HG02885 (cell line): ENCODE data around the gene GNAS-AS1.

Experiments
- ATAC-seq: cut with Tn5 transposase; IDR thresholded peaks from one replicate; pipeline ENCODE4 v1.9.1; 2021; ENCODE audit warnings: mild to moderate bottlenecking; ENCODE audit not compliant: unreplicated experiment, poor library complexity

Gene GNAS-AS1

DNA sequence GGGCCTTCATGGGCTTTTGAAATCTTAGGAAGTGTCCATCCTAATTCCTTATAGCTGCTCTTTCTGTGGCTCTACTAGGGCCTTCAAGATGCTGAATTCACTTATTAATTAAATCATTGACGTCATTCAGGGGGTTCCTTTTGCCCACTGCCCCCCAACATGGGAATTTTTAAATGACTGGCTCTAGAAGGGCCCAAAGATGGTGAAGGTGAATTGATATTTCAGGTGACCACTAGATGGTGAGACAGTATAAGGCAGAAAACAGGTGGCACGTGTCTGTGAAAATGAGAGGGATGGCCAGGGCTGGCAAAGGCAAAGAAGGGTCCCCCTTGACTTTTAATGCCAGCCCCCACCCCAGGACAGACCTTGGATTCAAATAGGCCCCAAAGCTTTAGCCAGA, 13.6 kb upstream of the GNAS-AS1 start:
- no peak for ATAC-seq

- ATAC-seq, result no peak
Measured at GRCh38 chr20:58863044-58863790, 12.5 kb upstream of the GNAS-AS1 start.

DNA sequence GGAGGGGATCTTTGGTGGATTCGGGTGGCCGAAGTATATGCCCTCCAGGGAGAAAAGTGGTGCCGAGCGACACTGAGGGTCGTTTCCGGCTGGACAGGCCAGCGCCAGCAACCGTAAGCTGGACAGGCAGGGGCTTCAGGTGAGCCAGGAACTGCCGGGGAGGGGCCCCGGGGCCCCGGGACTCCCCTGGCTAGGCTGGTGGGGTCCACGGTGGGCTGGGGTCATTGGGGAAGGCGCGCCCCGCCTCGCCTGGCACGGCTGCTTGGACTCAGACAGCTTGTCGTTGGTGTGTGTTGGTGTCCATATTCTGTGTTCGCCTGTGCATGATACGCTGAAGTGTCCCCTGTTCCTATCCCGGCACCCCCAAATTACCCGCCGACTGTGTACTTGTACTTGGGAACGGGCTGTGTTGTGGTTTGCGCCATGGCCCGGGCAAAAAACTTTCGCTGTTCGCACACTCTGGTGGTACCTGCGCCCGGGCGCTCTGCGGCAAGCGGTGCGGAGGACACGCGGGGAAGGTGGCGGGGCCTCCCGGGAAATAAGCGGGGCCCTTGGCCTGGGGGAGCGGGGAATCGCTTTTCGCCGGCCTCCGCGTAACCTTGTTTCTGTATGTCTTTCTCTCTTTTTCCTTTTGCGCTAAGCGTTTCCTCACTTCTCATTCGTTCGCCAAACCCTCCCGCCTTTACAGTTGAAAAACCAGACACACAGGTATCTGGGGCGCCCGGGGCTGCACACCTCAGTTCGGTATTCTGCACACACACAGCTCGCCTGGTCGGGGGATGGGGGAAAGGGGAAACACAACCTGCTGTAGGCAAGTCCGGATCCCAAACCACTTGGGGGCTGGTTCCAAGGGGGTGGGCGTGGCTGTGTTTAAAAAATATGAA, 5.0 kb upstream of the GNAS-AS1 start:
- ATAC-seq, result no peak

- ATAC-seq, result no peak
Measured at GRCh38 chr20:58854638-58855471, 4.2 kb upstream of the GNAS-AS1 start.

DNA sequence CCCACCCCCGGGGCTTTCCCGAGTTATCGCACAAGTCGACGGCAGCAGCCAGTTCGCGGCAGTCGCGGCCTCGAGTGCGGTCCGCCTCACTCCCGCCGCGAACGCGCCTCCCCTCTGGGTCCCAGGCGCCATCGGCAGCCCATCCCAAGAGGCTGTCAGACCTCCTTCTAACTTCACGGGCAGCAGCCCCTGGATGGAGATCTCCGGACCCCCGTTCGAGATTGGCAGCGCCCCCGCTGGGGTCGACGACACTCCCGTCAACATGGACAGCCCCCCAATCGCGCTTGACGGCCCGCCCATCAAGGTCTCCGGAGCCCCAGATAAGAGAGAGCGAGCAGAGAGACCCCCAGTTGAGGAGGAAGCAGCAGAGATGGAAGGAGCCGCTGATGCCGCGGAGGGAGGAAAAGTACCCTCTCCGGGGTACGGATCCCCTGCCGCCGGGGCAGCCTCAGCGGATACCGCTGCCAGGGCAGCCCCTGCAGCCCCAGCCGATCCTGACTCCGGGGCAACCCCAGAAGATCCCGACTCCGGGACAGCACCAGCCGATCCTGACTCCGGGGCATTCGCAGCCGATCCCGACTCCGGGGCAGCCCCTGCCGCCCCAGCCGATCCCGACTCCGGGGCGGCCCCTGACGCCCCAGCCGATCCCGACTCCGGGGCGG, 3.4 kb upstream of the GNAS-AS1 start:
- no peak for ATAC-seq

- no peak for ATAC-seq
Measured at GRCh38 chr20:58853466-58853865, 2.8 kb upstream of the GNAS-AS1 start.

- no peak for ATAC-seq
Measured at GRCh38 chr20:58852543-58853271, 2.0 kb upstream of the GNAS-AS1 start, which contains the start of gene GNAS. Gene GNAS, plus strand, starts transcription at chr20:58852716.

DNA sequence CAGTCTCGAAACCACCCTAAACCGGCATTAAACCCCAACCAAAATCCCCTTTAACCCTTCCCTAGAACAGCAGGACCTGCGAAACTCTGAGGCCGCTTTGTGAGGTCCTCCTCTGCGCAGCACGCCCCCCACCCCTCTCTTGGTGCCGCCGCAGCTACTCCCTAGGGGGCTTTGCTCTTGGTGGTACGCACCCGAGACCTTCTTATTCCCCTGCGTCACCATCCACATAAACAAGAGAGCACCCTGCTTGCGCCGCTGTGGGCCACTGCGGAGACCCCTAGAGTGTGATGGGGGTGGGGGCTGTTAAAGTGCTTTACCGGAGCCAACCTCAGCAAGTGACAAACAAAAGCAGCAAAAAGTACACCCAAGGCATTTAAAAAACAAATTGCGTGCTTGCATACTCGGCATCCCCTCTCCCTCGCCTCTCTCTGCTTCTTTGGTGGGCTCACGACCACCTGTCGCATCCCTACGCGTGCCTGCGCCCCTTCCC, 1.3 kb upstream of the GNAS-AS1 start:
- no peak for ATAC-seq

DNA sequence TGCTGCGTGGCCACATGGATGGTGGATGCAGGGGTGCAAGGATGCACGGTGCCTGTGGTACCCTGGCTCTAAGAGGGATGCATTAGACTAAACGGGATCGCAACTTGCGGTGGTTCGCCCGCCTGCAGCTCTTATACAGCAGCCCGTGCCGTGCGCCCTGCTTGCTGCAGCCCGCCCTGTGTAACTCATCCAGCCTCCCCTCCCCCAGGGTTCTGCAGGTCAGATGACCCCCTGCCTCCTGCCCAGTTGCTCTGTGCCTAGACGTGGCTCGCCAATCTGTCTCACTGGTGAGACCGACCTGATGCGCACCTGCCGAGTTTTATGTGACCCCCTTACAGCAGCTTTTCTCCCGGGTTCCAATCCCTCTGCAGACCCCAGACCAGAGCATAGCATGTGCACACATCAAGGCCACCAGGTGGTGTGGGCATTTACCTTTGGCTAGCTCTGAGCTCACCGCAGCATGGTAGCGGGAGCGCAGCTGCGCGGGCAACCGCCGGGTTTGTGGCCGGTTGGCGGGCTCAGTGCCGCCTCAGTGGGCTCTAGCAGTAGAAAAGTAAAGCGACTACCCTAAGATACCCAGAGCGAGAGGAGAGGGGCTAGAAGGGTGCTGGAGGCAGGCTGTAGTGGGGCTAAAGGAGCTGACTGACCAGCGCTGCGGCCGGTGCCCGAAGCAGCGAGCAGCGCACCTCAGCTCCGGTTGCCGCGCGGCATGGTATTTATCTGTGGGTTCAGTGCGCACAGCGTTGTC, 693 bp upstream of the GNAS-AS1 start:
- no peak for ATAC-seq

DNA sequence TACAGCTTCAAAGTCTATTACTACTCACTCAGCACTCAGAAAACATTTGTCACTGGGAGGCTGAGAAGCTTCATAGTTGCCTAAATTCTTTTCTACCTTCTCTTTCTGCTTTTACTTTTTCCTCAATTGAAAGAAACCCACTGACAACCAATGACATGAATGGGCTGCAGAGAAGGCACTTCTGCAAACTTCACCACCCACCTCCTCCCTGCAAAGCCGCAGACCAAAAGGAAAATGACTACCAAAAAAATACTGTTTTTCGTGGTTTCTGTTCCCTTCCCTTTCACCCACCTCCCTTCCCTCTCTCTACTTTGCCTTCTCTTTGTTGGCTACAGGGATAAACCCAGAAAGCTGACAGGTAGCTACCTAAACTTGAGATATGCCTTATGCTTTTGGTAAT, 3.2 kb downstream of the GNAS-AS1 start:
- no peak for ATAC-seq

DNA sequence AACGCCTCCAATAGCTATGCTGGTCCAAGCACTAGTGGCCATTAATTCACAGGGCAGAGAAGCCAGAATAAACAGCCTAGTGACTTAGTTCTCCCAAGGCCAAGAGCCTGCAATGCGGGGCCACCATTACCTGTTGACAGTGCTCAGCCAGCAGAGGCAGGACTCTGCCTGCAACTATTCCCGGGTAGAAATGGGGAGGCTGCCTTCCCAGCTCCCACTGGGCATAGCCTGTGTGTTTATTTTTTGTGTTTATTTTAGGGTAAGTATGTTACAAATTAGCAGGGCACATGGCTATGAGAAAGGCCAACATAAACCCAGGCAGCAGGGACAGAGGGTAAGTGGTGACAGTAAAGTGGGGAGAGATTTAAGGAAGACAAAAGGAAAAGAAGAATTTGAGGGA, 5.0 kb downstream of the GNAS-AS1 start:
- no peak for ATAC-seq

- no peak for ATAC-seq
Measured at GRCh38 chr20:58843128-58843556, 7.6 kb downstream of the GNAS-AS1 start.

- ATAC-seq, result no peak
Measured at GRCh38 chr20:58842276-58842675, 8.4 kb downstream of the GNAS-AS1 start.

DNA sequence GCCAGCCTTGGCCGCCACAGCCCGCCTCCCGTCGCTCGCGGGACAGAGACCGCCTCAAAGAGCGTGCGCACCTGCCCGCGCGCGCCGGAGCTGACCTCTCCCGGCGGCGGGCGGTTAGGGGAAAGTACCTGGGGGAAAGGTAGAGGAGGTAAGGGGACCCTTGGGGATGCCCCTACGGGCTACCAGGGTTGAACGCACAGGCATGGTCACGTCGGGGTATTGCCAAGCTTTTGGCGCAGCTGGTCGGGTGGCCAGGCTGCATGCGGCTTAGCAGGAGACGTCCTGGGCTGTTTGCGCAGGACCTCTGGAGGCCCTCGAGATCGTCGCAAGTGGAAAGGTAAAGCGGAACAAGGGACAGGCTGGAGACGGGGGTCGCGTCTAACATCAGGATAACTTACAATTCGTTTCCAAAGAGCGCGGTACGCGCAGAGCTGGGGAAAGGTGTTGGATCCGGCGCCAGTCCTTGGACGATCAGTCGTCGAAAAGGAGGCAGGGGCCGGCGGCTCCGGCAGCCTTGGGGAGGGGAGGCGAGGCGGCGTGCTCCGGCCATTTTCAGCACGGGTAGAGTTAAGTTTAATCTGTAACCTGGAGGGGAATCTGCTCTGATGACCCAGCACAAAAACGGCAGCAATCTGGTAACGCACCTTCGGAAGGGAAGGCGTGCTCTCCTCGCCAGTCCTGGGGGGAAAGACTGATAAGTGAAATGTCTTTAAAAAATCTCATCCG, 9.0 kb downstream of the GNAS-AS1 start:
- ATAC-seq, result no peak

DNA sequence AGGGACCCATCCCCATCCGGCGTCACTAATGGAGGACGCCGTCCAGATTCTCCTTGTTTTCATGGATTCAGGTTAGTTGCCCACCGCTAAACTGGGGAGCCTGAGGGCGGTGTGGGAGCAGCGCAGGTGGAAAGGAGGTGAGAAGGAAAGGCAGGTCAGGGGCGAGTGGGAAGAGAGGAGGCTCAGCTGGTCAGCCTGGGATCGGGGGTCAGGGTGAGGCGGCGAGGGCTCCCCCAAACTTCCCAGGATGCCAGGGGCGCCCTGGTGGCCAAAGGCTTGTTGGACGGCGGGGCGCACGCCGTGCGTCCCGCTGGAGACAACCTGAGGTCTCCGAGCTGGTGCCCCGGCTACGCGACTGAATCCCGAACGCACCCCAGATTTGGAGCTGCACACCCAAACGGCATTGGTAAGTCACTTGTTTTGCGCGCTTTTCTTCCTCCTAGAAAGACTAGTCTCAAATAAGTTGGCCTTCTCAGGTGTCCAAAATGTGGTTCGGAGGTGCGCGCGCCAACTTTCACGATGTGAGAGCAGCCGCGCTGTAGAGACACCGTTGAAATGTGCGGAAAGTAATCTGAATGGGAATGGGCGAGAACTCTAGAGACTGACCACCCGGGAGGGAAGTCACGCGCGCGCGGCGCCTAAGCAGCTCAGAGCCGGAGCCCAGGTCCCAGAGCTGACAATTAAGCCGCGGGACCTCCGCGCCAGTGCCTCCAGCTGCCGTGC, 9.7 kb downstream of the GNAS-AS1 start:
- no peak for ATAC-seq

GRCh38 chr20:58839991-58840747, 10.5 kb downstream of the GNAS-AS1 start:
- ATAC-seq, result no peak

DNA sequence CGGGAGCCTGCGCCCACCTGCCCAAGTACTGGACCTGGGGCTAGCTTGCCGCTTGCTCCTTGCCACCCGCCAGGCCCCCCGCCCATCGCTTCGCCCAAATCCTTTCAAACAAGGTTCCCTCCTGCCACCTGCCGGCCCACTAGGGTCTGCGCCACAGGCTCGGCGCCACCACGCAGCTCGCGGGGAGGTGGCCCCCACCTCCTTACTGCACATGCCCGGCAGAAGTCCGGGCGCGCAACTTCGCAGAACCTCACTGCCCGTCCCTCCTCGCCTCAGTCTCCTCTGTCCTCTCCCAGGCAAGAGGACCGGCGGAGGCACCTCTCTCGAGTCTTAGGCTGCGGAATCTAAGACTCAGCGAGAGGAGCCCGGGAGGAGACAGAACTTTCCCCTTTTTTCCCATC, 11.2 kb downstream of the GNAS-AS1 start:
- no peak for ATAC-seq
